Fibroblast of skin of right biceps (primary cell): Measurements from ENCODE around the gene KATNAL2.

Source experiments
- DNase-seq: peaks from one replicate; pipeline ENCODE4 v3.0.0-alpha.2; 2013

The KATNAL2 gene

GRCh38 chr18:47036298-47036874 lies 119.0 kb downstream of the KATNAL2 start:
- peak; percentile 2 for DNase-seq

DNA sequence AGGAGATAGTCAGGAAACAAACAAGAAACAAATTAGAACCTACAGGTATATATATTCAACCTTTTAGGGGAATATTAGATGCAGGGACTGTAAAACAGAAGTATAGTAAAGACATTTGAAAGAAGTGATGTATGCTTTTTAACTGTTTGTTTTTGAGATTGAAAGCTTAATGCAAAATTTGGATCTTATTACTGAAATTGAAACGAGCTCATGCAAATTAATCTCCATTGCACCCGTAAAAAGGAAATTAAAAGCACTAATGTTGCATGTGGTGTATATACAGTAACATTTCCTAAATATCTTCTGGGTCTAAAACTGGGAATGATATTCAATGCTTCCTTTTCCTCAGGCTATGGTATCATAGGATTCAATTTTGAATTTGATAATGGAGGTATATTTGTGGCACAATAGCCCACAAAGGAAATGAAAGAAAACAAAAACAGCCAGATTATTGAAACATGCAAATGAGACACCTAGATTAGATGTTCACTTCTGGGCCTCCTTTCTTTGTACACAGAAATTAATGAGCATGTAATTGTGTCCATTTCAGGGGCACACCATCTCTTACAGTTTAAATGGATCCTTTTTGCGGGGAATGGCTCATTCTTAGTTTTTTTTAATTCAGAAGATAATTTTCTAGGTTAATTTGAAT lies 119.7 kb downstream of the KATNAL2 start:
- no peak for DNase-seq

DNA sequence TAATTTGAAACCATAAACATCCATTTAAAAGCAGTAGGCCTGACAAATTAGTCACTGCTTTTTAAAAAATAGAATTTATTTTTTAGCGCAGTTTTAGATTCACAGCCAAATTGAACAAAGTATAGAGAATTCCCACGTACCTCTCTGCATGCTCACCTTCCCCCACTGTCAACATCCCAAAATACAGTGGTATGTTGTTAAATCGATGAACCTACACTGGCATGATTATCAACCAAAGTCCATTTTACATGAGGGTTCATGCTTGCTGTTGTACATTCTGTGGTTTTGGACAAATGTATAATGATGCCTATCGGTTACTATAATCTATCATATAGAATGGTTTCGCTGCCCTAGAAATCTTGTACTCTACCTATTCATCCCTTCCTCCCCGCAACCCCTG lies 123.6 kb downstream of the KATNAL2 start:
- DNase-seq, result no peak

GRCh38 chr18:47050468-47050867 lies 133.1 kb downstream of the KATNAL2 start:
- peak; percentile 30 for DNase-seq

DNA sequence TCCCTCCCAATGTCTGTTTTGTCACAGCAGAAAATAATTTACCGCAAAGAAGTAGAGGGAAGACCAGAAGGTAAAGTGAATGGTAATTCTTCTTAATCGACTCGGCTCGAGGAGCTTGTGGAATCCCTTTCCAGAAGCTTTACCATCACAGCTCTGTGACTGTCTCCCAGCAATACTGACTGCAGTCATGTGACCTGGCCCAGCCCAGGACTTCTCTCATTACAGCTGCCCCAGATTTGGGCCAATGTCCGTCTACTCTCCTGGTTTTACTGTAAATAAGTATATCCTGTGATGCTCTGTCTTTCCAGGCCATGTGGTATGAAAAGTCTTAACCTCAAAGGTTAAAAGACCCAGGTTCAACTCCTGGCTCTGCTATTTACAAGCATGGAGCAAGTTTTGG lies 137.0 kb downstream of the KATNAL2 start:
- no peak for DNase-seq

DNA sequence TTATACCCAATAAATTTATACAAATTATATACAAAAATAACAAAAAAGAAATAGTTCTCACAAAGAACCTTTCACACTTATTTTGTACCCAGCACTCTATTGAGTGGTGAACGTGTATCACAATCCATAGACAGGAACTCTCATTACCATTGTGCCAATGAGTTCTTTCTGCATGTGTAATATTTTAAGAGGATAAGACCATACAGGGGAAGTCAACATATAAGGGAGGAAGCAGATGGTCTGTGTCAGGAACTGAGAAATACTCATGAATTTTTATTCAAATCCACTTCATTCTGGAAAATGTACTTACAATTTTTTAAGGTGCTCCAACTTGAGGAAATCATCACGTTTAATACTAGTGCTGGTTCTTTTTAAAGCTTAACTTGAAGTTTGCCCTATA lies 145.1 kb downstream of the KATNAL2 start:
- DNase-seq, result no peak

DNA sequence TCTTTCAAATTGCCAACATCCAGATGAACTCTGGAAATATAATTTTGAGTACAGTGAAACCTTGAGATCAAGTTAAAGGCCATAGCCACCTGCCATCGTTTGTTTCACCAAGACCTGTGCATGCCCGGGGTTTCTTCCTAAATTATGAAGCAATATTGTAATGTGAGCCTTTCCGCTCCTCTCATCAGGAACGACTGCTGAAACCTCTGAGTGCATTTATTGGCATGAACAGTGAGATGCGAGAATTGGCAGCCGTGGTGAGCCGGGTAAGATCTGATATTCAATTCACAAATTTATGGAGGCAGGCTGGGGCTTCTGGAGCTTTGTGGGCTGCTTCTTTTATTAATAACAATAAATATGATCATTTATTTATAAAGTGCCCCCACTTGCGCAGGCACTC lies 145.7 kb downstream of the KATNAL2 start:
- no peak for DNase-seq

DNA sequence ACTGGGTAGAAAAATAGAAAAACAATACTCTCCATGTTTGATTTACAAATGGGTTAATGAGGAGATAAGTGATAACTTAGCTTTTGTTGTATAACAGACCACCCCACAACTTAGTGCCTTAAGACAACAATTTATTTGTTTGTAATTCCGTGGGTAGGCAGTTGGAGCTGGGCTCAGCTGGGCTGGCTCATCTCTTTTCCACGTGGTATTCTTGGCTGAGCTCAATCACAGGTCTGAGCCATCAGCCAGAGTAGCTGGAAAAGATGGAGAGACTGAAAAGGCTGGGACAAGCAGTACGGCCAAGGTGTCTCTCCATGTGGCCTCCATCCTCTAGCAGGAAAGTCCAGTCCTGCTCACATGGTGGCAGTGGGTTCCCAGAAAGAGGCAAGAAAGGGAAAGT lies 150.2 kb downstream of the KATNAL2 start:
- DNase-seq, result no peak

GRCh38 chr18:47075098-47075883 lies 157.9 kb downstream of the KATNAL2 start:
- DNase-seq, result peak; percentile 21

DNA sequence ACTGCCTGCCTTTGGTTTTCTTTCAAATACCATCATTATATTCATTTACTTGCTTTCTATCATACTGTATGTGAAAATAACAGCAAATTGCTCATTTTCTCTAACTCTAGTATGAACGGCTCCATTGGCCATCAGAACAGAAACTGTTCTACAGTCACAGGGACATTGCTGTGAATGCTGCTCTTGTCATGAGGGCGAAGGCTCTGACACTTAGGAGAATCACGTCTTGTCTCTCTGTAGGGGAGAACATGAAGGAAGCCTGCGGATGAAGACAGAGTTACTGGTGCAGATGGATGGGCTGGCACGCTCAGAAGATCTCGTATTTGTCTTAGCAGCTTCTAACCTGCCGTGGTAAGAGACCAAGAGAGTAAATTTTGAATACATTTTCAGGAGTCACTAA lies 159.7 kb downstream of the KATNAL2 start:
- DNase-seq, result no peak

DNA sequence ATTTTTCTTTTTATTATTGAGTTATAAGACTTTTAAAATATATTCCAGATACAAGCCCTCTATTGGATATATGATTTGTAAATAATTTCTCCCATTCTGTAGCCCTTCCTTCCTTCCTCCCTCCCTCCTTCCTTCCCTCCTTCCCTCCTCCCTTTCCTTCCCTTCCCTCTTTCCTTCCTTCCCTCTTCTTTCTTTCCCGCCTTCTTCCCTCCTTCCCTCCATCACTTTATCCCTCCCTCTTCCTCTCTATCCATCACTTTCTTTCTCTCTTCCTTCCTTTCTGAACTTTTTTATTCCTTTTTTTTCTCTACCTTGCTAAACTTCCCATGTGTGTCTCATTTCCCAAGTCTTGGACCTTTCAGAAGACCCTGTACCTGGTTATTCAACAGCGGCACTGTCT lies 163.5 kb downstream of the KATNAL2 start:
- no peak for DNase-seq

DNA sequence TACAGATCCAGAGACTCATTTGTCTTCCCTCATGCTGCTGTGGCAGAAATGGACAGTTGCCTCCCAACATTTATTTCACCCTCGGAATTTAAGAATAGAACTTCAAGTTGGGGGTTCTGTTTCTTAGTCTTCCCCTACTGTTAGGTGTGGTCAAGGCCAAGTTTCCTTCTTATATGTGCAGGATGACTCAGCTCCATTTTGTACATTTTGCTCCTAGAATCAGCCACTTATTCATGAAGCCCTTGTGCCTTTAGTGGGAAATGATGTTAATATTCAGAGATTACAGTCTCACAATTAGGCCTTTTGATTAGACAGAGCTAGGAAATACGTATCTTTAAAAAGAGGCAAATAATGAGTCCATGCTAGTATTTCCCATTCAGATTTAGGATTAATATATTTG lies 164.2 kb downstream of the KATNAL2 start:
- DNase-seq, result no peak

- DNase-seq, result no peak
These were observed 170.3 kb downstream of the KATNAL2 start for GRCh38 chr18:47087676-47088075.

GRCh38 chr18:47095810-47096209 lies 178.4 kb downstream of the KATNAL2 start:
- DNase-seq, result no peak

- DNase-seq, result peak; percentile 57
These were observed 182.9 kb downstream of the KATNAL2 start for GRCh38 chr18:47100212-47100831.

GRCh38 chr18:47108373-47108772 lies 191.0 kb downstream of the KATNAL2 start:
- DNase-seq, result no peak

GRCh38 chr18:47108998-47109405 lies 191.6 kb downstream of the KATNAL2 start:
- DNase-seq, result no peak

GRCh38 chr18:47109720-47110119 lies 192.3 kb downstream of the KATNAL2 start:
- DNase-seq, result no peak

DNA sequence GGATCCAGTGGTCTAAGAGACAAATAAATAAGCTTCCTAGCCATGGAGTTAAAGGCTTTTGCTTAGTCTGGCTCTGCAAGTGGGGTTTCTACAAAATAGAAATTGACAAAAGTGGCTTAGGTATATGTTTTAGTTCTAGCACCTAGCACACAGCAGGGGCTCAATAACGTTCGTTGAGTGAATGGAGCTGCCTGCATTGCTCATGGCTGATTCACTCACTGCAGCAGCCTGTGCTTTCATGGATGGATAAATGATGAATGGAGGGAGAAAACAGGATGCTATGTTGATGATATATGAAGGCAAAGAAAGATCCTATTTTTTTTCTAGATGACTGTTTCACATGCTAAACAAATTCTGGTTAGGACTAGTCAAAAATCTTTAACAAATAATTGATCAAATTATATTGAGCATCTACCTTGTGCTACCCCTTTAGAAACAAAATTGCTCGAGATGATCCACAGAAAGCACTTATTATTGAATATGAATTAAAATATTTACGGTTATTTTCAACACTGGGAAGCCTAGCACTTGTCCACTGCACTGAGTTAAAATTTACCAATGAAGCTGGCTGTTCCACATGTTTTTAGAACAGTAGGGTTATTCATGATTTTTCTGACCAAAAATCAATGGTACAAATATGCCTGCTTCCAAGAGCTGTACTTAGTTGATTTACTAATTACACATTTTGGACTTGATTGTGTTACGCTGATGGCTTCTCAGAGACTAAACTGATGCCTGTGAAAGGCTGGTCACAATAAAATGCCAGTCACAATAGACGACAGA lies 193.3 kb downstream of the KATNAL2 start:
- DNase-seq, result peak; percentile 11

- DNase-seq, result peak; percentile 52
These were observed 196.6 kb downstream of the KATNAL2 start for GRCh38 chr18:47113796-47114540.

DNA sequence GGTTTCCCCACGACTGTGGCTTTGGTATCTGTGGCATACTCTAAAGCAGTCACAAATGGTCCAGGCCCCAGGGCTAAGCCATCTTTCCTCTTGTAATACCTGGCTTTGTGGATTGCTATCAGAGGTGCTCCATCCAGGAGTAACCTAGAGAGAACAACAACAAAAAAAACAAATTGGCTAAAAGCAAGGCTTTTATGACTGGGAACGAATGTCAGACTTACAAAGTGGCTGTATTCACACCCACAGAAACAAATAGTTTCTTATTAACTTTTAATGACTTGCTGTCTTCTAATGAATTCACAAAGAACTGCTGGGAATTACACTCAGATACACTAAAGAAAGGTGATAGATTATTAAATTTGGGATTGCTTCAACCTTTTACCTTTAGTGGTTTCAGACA lies 197.8 kb downstream of the KATNAL2 start:
- no peak for DNase-seq

GRCh38 chr18:47118981-47119380 lies 201.6 kb downstream of the KATNAL2 start:
- DNase-seq, result peak; percentile 66
